AG10803 (cell line): Measurements from ENCODE around the gene CCNJL.

Experiments used
- DNase-seq: peaks from one replicate; pipeline ENCODE4 v3.0.0; 2010; ENCODE audit warnings: low read depth
- H3K4me3 ChIP-seq: 2 replicates; pipeline ENCODE4 v1.5.1; 2011; ENCODE audit warnings: mild to moderate bottlenecking, low read length, control low read depth
- CTCF ChIP-seq: conservative IDR thresholded peaks from 2 replicates; pipeline ENCODE4 v1.5.1; 2011; ENCODE audit warnings: mild to moderate bottlenecking, low read length, control low read depth, inconsistent platforms

The CCNJL gene, protein sequence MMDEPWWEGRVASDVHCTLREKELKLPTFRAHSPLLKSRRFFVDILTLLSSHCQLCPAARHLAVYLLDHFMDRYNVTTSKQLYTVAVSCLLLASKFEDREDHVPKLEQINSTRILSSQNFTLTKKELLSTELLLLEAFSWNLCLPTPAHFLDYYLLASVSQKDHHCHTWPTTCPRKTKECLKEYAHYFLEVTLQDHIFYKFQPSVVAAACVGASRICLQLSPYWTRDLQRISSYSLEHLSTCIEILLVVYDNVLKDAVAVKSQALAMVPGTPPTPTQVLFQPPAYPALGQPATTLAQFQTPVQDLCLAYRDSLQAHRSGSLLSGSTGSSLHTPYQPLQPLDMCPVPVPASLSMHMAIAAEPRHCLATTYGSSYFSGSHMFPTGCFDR

DNA sequence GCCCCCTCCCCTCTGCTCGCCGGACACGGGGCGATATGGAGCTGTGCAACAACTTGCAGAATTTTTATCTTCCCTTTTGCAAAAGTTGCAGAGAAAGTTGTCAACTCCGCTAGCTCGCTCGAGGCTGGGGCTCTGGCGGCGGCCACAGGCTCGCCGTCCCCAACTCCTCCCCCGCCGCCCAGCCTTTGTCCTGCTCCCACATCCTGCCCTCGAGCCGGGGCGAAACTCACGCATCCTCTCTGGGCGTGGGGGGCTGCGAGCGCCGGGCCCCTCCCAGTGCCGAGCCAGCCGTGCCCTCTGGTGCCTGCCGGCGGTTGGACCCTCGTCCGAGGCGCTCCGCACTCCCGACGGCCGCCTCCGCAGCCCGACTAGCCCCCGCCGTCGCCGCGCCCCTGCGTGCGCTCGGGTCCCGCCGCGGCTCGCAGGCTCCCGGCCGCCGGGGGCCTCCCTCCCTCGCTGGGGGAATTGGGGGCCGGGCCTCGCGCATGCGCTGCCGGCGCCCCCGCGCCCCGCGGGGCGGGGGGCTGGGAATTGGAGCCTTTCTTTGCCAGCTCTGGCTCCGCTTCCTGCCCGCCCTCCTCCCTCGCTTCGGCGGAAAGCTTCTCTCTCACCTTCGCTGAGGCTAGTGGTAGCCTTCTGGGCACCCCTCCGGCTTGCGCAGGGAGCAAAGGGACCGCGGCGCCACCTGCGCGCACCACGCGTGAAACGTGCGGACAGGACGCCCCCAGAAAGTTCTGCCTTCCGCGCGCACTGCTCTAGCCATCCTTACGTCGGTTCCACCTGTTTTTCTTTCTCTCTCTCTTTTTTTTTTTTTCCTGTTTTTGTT lies at the start of gene CCNJL:
Gene CCNJL, minus strand, starts transcription at position 431 of the 826 bp plus-strand sequence. CDS start 641 bp downstream, outside the sequence.
- DNase-seq, result no peak
- peak within 1 kb of the TSS; percentile 55 for H3K4me3 ChIP-seq
- TF ChIP-seq CTCF, result no peak

- DNase-seq, result no peak
- H3K4me3 ChIP-seq, result no peak overlapping the region
- TF ChIP-seq CTCF, result no peak
Measured at GRCh38 chr5:160361624-160362228, 49.4 kb upstream of the CCNJL start.

DNA sequence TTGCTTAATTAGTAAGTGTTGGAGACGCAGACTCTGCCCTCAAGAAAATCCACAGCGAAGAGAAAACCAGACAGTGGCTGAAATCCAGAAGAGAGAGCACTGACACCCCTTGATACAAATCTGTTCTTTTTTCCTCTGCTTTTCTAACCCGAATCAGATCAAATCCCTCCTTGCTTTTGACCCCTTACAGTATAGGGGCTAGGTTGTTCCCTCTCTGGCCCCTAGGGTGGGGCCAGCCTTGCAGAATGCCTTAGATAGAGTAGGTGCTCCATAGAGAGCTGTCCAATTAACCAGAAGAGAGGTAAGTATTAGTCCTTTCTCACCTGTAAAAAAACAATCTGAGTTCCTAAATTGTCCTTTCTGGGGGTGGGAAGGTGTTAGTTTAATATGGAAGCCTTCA lies 47.9 kb upstream of the CCNJL start:
- TF ChIP-seq CTCF, result peak; percentile 9; the same call in 1 of the 2 replicates
- DNase-seq, result no peak

GRCh38 chr5:160359816-160360215 lies 47.5 kb upstream of the CCNJL start:
- no peak overlapping the region for H3K4me3 ChIP-seq
- no peak for DNase-seq
- TF ChIP-seq CTCF, result no peak

More for the DNA sequence above, 47.9 kb upstream of the CCNJL start:
- no peak overlapping the region for H3K4me3 ChIP-seq

DNA sequence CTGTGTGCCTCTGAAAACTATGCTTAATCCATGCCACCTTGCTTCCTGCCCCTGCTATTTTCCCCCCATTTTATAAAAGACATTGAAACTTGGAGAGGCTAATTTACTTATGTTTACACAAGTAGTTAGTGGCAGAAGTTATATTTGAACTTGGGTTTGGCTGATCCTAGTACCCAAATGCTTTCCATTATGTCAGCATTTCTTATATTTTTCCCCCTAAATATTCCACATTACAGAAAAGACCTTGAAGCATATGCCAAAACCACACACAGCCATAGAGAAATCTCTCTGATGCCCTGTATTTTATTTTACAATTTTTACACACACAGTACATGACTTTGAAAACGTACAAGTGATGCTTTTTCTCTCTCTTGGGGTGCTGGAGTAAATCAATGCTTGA lies 46.9 kb upstream of the CCNJL start:
- no peak for DNase-seq
- no peak for TF ChIP-seq CTCF
- H3K4me3 ChIP-seq, result no peak overlapping the region

- H3K4me3 ChIP-seq, result no peak overlapping the region
- no peak for TF ChIP-seq CTCF
- peak; percentile 13 for DNase-seq
Measured at GRCh38 chr5:160357861-160358411, 45.6 kb upstream of the CCNJL start.
